GM18951 (cell line): ENCODE data around the gene LRMDA.
"Not testable (repeated sequence)": the region's sequence is repeated elsewhere in the genome, so short reads cannot be mapped to it uniquely, and the experiment has no call there.

Experiments
- POLR2A ChIP-seq: IDR thresholded peaks from 4 replicates; pipeline ENCODE4 v1.6.1; 2011; ENCODE audit warnings: mild to moderate bottlenecking; ENCODE audit not compliant: insufficient read length, insufficient read depth; ENCODE audit errors: extremely low read depth
- in situ Hi-C: fragments of 300-500 bp; cut with MboI; formaldehyde crosslinking; loops from one replicate; pipeline ENCODE4 v1.12.0; 2022; ENCODE audit warnings: low sequenced_read_pairs, mixed read lengths, inconsistent platforms; ENCODE audit not compliant: unreplicated experiment

LRMDA gene

DNA sequence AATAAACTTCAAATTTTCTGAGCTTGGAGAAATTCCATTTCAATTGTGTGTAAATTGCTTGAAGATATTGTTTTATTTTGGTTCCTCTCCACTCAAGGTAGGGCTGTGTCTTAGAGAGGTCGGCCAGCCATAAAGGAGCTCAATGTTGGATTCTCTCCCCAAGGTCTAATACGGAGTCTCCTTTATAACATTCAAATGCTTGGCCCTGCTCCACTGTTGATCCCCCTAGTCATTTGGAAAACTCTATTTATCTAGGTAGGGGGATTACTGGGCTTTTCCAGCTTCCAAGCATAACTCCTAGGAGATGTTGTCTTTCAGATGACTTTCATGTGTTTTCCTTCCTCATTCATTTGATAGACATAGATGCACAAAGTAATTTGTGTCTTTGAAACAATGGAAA, 170.9 kb downstream of the LRMDA start:
- in situ Hi-C loops, result no loop called here

DNA sequence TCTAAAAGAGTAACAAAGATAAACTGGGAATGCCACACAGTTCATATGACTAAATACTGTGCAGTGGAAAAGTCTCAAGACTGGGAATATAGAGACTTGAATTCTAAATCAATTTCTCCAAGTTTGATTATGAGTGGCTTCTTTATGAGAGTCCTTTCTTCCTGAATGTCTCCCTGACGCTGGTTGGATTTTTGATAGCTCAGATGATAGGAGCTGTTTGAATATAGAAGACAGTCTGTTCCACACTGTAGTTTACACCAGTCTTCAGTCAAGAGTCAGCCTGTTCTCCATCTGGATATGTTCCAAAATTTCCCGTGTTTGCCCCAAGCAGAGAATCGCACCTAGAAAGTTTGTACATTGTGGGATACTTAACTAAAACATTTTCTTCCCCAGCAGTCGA, 173.7 kb downstream of the LRMDA start:
- TF ChIP-seq POLR2A, result no peak
- in situ Hi-C loops, result no loop called here

More for the DNA sequence above, 170.9 kb downstream of the LRMDA start:
- TF ChIP-seq POLR2A, result no peak

DNA sequence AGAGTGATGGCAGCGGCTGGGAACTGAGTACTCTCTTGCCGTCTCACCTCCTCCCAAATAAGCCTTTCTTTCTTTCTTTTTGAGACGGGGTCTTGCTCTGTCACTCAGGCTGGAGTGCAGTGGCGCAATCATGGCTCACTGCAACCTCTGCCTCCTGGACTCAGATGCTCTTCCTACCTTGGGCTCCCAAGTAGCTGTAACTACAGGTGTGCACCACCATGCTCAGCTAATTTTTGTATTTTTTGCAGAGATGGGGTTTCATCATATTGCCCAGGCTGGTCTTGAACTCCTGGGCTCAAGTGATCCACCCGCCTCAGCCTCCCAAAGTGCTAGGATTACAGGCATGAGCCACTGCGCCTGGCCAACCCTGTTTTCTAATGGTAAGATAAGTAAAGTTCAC, 174.4 kb downstream of the LRMDA start:
- in situ Hi-C loops, result not testable (repeated sequence)

- TF ChIP-seq POLR2A, result no peak
- in situ Hi-C loops, result no loop called here
These were observed 174.9 kb downstream of the LRMDA start for GRCh38 chr10:75606203-75606779.

GRCh38 chr10:75607576-75607975, 176.2 kb downstream of the LRMDA start:
- in situ Hi-C loops, result no loop called here
- TF ChIP-seq POLR2A, result no peak

DNA sequence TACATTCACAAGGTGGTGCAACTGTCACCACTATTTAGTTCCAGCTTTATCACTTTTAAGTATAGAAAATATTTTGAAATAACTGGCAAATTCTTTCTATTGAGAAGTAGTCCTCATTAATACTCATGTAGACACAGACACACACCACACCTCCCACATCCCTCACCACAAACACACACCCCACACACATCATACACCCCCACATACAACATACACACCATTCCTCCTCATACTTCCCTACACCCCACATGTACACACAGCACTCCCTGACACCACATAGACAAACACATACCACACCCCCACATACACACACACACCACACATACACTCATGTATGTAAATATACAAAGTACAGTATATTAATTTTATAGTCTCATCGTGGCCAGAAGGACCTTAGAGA, 178.8 kb downstream of the LRMDA start:
- TF ChIP-seq POLR2A, result no peak
- in situ Hi-C loops, result no loop called here

GRCh38 chr10:75611172-75611992, 180.0 kb downstream of the LRMDA start:
- in situ Hi-C loops, result no loop called here
- TF ChIP-seq POLR2A, result peak; percentile 37

DNA sequence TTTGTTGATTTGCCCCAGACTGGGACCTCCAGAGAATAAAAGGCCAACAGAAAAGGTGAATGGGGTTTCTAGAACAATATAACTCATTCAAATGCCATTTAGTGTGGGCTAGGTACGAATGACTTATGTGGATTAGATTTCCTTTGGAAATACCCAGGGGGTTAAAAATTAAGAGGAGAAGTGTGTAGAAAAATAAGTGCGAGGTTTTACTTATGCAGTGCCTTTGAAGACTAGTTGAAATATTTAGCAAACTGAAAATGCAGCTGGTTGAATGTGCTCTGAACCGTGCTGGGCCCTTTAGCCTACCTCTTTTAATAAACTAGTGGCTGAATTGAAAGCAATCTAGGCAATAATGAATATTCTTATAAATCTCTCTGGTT, 180.6 kb downstream of the LRMDA start:
- in situ Hi-C loops, result no loop called here
- no peak for TF ChIP-seq POLR2A

DNA sequence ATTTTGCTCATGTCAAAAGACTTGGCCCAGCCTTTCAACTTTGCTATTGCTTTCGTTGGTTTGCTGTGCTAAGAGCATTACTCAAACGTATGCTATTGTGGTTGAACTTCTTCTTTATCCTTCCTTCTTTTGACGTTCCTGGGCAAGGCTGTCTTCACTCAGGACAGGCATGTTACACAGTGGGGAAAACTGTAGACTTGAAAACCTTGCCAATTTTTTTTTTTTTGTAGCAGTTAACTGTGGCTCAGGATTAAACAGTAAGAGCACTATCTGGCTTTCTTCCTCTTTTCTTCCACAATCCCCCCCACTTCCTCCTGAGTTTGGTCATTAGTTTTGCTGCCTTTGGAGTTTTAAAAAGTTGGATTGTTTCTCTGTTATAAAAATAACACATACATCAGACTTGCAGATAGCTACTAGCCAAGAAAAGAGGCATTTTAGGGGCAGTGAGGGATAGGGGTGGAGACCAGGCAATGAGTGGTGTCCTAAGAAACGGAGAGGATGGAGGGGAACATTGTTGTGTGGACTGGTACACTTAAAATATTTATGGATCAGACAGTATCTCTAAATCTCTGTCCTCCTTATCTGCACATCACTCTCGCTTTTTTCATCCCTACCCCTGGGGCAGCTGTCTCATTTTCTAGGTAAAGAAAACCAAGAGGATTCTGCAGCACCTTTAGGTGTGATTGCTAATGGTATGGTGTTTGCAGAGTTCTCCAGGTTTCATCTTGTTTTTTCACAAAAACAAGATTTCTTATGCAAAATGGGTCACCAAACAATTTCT, 181.7 kb downstream of the LRMDA start:
- in situ Hi-C loops, result no loop called here
- no peak for TF ChIP-seq POLR2A

- no peak for TF ChIP-seq POLR2A
- in situ Hi-C loops, result no loop called here
These were observed 182.5 kb downstream of the LRMDA start for GRCh38 chr10:75613685-75614504.

DNA sequence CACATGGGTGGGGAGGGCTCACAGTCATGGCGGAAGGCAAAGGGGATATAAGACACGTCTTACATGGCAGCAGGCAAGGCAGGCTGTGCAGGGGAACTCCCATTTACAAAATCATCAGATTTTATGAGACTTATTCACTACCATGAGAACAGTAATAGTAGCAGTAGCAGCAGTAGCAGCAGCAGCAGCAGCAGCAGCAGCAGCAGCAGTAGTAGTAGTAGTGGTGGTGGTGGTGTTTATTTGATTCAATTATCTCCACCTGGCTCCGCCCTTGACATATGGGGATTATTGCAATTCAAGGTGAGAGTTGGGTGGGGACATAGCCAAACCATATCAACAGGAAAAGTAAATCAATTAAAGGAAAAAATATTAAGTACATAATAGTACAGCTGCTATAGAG, 184.7 kb downstream of the LRMDA start:
- in situ Hi-C loops, result no loop called here

DNA sequence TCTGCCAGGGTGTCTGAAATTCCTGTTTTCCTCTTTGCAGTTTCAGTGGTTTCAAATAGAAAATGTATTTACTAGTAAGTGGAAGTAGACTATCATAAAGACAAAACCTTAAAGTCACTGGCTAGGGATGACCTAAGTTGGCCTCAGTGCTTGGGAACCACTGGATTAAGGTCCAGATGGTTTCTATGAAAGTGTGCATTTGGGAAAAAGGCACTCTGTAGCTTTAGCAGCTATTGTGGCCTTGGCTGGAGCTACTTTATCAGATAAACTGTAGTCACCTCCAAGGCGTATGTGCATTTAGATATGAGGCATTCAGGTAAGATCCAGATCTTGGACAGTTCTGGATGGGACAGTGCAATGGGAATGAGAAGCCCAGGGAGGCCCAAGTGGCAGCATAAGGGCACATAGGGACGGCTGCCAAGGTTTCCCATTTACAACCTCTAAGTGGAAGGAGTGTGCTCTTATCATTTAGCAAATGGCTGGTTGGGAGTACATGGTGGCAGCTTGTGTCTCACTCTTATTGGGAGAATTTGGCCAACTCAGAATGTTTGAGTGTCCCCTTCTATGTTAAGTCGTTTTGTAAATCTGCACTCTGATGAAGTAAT, 185.6 kb downstream of the LRMDA start:
- TF ChIP-seq POLR2A, result no peak
- in situ Hi-C loops, result no loop called here

More for the DNA sequence above, 184.7 kb downstream of the LRMDA start:
- TF ChIP-seq POLR2A, result no peak
